ENCODE results near the gene OR1D5.

Gene OR1D5

GRCh38 chr17:3048727-3049471, 14.5 kb downstream of the OR1D5 start:
- TF ChIP-seq TCF4 (CRISPR knock-in tag; IDR thresholded peaks at IDR 0.05; ENCODE audit: borderline replicate concordance) (no peak), CREB5 (CRISPR knock-in tag; IDR thresholded peaks at IDR 0.05; ENCODE audit: low read depth) (no peak), PPARA (CRISPR knock-in tag; IDR thresholded peaks at IDR 0.05; ENCODE audit: borderline replicate concordance) (no peak), OSR1 (CRISPR knock-in tag; IDR thresholded peaks at IDR 0.05) (no peak), ARNTL (CRISPR knock-in tag; IDR thresholded peaks at IDR 0.05; ENCODE audit: borderline replicate concordance, low read depth) (no peak)
- TF ChIP-seq, protein P1, sequence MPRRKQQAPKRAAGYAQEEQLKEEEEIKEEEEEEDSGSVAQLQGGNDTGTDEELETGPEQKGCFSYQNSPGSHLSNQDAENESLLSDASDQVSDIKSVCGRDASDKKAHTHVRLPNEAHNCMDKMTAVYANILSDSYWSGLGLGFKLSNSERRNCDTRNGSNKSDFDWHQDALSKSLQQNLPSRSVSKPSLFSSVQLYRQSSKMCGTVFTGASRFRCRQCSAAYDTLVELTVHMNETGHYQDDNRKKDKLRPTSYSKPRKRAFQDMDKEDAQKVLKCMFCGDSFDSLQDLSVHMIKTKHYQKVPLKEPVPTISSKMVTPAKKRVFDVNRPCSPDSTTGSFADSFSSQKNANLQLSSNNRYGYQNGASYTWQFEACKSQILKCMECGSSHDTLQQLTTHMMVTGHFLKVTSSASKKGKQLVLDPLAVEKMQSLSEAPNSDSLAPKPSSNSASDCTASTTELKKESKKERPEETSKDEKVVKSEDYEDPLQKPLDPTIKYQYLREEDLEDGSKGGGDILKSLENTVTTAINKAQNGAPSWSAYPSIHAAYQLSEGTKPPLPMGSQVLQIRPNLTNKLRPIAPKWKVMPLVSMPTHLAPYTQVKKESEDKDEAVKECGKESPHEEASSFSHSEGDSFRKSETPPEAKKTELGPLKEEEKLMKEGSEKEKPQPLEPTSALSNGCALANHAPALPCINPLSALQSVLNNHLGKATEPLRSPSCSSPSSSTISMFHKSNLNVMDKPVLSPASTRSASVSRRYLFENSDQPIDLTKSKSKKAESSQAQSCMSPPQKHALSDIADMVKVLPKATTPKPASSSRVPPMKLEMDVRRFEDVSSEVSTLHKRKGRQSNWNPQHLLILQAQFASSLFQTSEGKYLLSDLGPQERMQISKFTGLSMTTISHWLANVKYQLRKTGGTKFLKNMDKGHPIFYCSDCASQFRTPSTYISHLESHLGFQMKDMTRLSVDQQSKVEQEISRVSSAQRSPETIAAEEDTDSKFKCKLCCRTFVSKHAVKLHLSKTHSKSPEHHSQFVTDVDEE (CRISPR knock-in tag; IDR thresholded peaks at IDR 0.05) = no peak
- TF ChIP-seq, protein P2, sequence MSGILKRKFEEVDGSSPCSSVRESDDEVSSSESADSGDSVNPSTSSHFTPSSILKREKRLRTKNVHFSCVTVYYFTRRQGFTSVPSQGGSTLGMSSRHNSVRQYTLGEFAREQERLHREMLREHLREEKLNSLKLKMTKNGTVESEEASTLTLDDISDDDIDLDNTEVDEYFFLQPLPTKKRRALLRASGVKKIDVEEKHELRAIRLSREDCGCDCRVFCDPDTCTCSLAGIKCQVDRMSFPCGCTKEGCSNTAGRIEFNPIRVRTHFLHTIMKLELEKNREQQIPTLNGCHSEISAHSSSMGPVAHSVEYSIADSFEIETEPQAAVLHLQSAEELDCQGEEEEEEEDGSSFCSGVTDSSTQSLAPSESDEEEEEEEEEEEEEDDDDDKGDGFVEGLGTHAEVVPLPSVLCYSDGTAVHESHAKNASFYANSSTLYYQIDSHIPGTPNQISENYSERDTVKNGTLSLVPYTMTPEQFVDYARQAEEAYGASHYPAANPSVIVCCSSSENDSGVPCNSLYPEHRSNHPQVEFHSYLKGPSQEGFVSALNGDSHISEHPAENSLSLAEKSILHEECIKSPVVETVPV (CRISPR knock-in tag; IDR thresholded peaks at IDR 0.05) = no peak

DNA sequence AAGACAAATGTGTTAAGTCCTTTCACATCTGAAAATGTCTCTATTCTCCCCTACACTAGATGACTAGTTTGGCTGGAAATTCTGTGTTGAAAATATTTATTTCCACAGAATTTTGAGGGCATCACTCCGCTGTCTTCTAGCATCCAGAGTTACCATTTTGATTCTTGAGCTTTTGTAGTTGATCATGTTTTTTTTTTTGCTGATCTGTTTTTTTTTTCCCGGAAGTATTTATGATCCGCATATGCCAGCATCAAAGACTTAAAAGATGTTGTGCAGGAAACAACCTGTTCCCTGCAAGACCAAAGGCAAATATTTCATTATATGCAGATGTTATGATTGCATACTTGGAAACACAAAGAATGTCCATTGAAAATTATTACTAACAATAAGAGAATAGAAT, 16.7 kb downstream of the OR1D5 start:
- TF ChIP-seq ZNF70 (CRISPR knock-in tag; IDR thresholded peaks at IDR 0.05) (no peak), RARB (CRISPR knock-in tag; IDR thresholded peaks at IDR 0.05) (no peak), ISL1 (CRISPR knock-in tag; IDR thresholded peaks at IDR 0.05) (no peak), ZC3H10 (CRISPR knock-in tag; IDR thresholded peaks at IDR 0.05) (no peak), ZNF565 (CRISPR knock-in tag; conservative IDR thresholded peaks at IDR 0.05; ENCODE audit: low read depth) (no peak), ZFP3 (CRISPR knock-in tag; IDR thresholded peaks at IDR 0.05) (no peak)
- ATAC-seq = no peak

More at GRCh38 chr17:3048727-3049471, 14.5 kb downstream of the OR1D5 start:
- ATAC-seq = peak; percentile 99

- ATAC-seq = no peak
- no peak for TF ChIP-seq SNAI2 (CRISPR knock-in tag; IDR thresholded peaks at IDR 0.05)
- TF ChIP-seq ZFP30 (CRISPR knock-in tag; IDR thresholded peaks at IDR 0.05) = no peak
- TF ChIP-seq ZNF70 (CRISPR knock-in tag; IDR thresholded peaks at IDR 0.05) = no peak
- TF ChIP-seq, protein P2 (CRISPR knock-in tag; IDR thresholded peaks at IDR 0.05) = no peak
- TF ChIP-seq GLIS3 (CRISPR knock-in tag; IDR thresholded peaks at IDR 0.05) = no peak
- TF ChIP-seq CREB5 (CRISPR knock-in tag; IDR thresholded peaks at IDR 0.05; ENCODE audit: low read depth) = no peak
- no peak for TF ChIP-seq ZNF8 (CRISPR knock-in tag; IDR thresholded peaks at IDR 0.05)
Observed at GRCh38 chr17:3043737-3044365, 19.6 kb downstream of the OR1D5 start.

- ATAC-seq = no peak
- TF ChIP-seq TCF4 (CRISPR knock-in tag; IDR thresholded peaks at IDR 0.05; ENCODE audit: borderline replicate concordance) (no peak), ARNTL (CRISPR knock-in tag; IDR thresholded peaks at IDR 0.05; ENCODE audit: borderline replicate concordance, low read depth) (no peak), CSDC2 (CRISPR knock-in tag; IDR thresholded peaks at IDR 0.05) (no peak), OSR1 (CRISPR knock-in tag; IDR thresholded peaks at IDR 0.05) (no peak), GLIS3 (CRISPR knock-in tag; IDR thresholded peaks at IDR 0.05) (no peak)
- TF ChIP-seq, protein P3, sequence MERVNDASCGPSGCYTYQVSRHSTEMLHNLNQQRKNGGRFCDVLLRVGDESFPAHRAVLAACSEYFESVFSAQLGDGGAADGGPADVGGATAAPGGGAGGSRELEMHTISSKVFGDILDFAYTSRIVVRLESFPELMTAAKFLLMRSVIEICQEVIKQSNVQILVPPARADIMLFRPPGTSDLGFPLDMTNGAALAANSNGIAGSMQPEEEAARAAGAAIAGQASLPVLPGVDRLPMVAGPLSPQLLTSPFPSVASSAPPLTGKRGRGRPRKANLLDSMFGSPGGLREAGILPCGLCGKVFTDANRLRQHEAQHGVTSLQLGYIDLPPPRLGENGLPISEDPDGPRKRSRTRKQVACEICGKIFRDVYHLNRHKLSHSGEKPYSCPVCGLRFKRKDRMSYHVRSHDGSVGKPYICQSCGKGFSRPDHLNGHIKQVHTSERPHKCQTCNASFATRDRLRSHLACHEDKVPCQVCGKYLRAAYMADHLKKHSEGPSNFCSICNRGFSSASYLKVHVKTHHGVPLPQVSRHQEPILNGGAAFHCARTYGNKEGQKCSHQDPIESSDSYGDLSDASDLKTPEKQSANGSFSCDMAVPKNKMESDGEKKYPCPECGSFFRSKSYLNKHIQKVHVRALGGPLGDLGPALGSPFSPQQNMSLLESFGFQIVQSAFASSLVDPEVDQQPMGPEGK (CRISPR knock-in tag; IDR thresholded peaks at IDR 0.05; ENCODE audit: borderline replicate concordance) = no peak
Observed at GRCh38 chr17:3040882-3041281, 22.5 kb downstream of the OR1D5 start.

All from SK-N-SH treated with all-trans-retinoic acid at 6 μM for 48 hours (cell line).